ENCODE data around the gene OR2V2. TPM values are rescaled to one million over a fixed set of nuclear protein-coding genes. Genes with fewer than 3 reads are reported as not detected.

The OR2V2 gene
- total RNA-seq, 1 donor from 2014 or later: not detected

- Mint-ChIP-seq H3K4me3 (ENCODE audit: unreplicated experiment) (peak overlapping the region; percentile 94), H3K4me1 (ENCODE audit: unreplicated experiment) (peaks cover 21% of the 10 kb centered on the region), H3K27me3 (ENCODE audit: unreplicated experiment) (peaks cover 53% of the 10 kb centered on the region), H3K27ac (ENCODE audit: unreplicated experiment) (no peak overlapping the region), H3K36me3 (ENCODE audit: low read depth, unreplicated experiment) (peaks cover 13% of the 10 kb centered on the region), H3K9me3 (ENCODE audit: unreplicated experiment) (peaks cover 5% of the 10 kb centered on the region)
- no peak for DNase-seq (ENCODE audit: low spot score)
- TF ChIP-seq CTCF (IDR thresholded peaks at IDR 0.05; ENCODE audit: unreplicated experiment): no peak
These were observed 45.1 kb downstream of the OR2V2 start for GRCh38 chr5:181192337-181193046.

GRCh38 chr5:181193656-181194055 is 46.3 kb downstream of the OR2V2 start:
- H3K27ac Mint-ChIP-seq (ENCODE audit: unreplicated experiment): no peak overlapping the region
- H3K4me3 Mint-ChIP-seq (ENCODE audit: unreplicated experiment): no peak overlapping the region
- no peak for DNase-seq (ENCODE audit: low spot score)
- peaks cover 8% of the 10 kb centered on the region for H3K36me3 Mint-ChIP-seq (ENCODE audit: low read depth, unreplicated experiment)
- peaks cover 43% of the 10 kb centered on the region for H3K27me3 Mint-ChIP-seq (ENCODE audit: unreplicated experiment)
- peaks cover 14% of the 10 kb centered on the region for H3K4me1 Mint-ChIP-seq (ENCODE audit: unreplicated experiment)
- peaks cover 1% of the 10 kb centered on the region for H3K9me3 Mint-ChIP-seq (ENCODE audit: unreplicated experiment)
- TF ChIP-seq CTCF (IDR thresholded peaks at IDR 0.05; ENCODE audit: unreplicated experiment): no peak

GRCh38 chr5:181194489-181195248 is 47.3 kb downstream of the OR2V2 start:
- H3K9me3 Mint-ChIP-seq (ENCODE audit: unreplicated experiment): no peaks in the 10 kb centered on the region
- H3K4me1 Mint-ChIP-seq (ENCODE audit: unreplicated experiment): peaks cover 16% of the 10 kb centered on the region
- no peak overlapping the region for H3K4me3 Mint-ChIP-seq (ENCODE audit: unreplicated experiment)
- H3K27ac Mint-ChIP-seq (ENCODE audit: unreplicated experiment): no peak overlapping the region
- TF ChIP-seq CTCF (IDR thresholded peaks at IDR 0.05; ENCODE audit: unreplicated experiment): no peak
- H3K27me3 Mint-ChIP-seq (ENCODE audit: unreplicated experiment): peaks cover 40% of the 10 kb centered on the region
- DNase-seq (ENCODE audit: low spot score): no peak
- peaks cover 3% of the 10 kb centered on the region for H3K36me3 Mint-ChIP-seq (ENCODE audit: low read depth, unreplicated experiment)

DNA sequence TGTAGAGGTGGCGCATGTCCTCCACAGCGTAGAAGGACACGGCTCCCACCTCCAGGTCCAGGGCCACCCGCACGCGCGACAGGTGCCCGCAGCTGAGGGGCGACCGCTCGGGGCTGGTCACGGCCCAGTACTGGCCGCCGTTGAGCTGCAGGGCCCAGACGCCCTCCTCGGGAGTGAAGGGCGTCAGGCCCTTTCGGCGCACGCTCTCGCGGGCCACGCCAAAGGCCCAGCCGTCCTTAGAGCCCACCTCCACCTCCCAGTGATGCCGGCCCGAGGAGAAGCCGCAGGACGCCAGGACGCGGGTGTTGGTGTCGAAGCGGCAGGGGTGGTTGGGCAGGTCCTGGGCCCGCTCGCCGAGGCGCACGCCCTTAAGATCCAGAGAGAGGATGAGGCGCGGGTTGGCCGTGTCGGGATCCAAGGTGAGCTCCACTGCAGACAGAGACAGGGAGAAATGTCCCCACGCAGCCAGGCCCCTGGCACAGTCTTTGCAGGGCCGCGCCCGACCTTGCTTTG is 47.9 kb downstream of the OR2V2 start:
- Mint-ChIP-seq H3K4me3 (ENCODE audit: unreplicated experiment) (no peak overlapping the region), H3K36me3 (ENCODE audit: low read depth, unreplicated experiment) (peaks cover 3% of the 10 kb centered on the region), H3K27ac (ENCODE audit: unreplicated experiment) (no peak overlapping the region), H3K4me1 (ENCODE audit: unreplicated experiment) (peaks cover 16% of the 10 kb centered on the region), H3K9me3 (ENCODE audit: unreplicated experiment) (no peaks in the 10 kb centered on the region), H3K27me3 (ENCODE audit: unreplicated experiment) (peaks cover 34% of the 10 kb centered on the region)
- no peak for TF ChIP-seq CTCF (IDR thresholded peaks at IDR 0.05; ENCODE audit: unreplicated experiment)
- DNase-seq (ENCODE audit: low spot score): no peak

Measured in endothelial cell (in vitro differentiated cells).